ENCODE data around the gene SLC12A5. TPM values are rescaled to one million over a fixed set of nuclear protein-coding genes. Genes with fewer than 3 reads are reported as not detected.
A peak's percentile ranks its signal among the peaks of the same experiment; 100 is the strongest.
"Not testable (repeated sequence)": the region's sequence is repeated elsewhere in the genome, so short reads cannot be mapped to it uniquely, and the experiment has no call there.

Gene SLC12A5
- total RNA-seq, 1 donor from 2014 or later: 2.1 TPM

- peaks cover 24% of the 10 kb centered on the region for H3K27me3 Mint-ChIP-seq (ENCODE audit: low read depth)
- no peak for TF ChIP-seq CTCF (IDR thresholded peaks at IDR 0.05)
- H3K4me1 Mint-ChIP-seq (ENCODE audit: low read depth): peaks cover 7% of the 10 kb centered on the region
- H3K4me3 Mint-ChIP-seq (ENCODE audit: unreplicated experiment): no peak overlapping the region
- H3K9me3 Mint-ChIP-seq (ENCODE audit: low read depth): no peaks in the 10 kb centered on the region
- no peak for DNase-seq (ENCODE audit: low spot score)
- H3K27ac Mint-ChIP-seq (ENCODE audit: unreplicated experiment): no peak overlapping the region
- H3K36me3 Mint-ChIP-seq (ENCODE audit: low read depth): no peaks in the 10 kb centered on the region
Measured at GRCh38 chr20:45991616-45992015, 37.4 kb upstream of the SLC12A5 start.

DNA sequence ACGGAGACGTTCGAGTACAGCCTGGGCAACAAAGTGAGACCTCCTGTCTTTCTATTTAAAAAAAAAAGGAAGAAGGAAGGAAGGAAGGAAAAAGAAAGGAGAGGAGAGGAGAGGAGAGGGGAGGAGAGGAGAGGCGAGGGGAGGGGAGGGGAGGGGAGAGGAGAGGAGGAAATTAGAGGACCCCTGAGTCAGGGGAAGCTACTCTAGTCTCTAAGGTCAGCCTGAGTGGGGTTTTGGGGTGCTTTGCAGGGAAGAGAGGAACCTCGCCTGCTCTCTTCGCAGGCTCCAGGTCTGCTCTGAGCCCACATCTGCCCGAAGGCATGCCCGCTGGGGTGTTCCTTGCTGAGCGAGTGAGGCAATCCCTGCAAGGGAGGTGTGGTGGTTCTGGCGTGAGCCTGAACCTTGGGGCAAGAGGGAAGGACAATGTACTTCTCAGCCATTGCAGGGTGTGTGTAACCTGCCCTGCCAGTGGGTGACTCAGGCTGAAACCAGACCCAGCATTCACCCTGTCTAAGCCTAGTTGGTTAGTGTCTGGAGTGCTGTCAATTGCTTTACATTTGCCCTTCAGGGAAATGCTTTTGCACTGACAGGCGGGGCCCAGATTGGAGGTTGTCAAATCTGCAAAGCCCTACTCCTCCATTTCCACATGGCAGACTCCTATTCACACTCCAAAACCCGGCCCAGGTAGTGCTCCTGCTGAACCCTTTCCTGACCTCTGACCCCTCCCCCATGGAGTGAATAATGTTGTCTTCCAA, 35.6 kb upstream of the SLC12A5 start:
- TF ChIP-seq CTCF (IDR thresholded peaks at IDR 0.05): no peak
- peaks cover 7% of the 10 kb centered on the region for H3K4me1 Mint-ChIP-seq (ENCODE audit: low read depth)
- no peak overlapping the region for H3K4me3 Mint-ChIP-seq (ENCODE audit: unreplicated experiment)
- peak; percentile 59 for DNase-seq (ENCODE audit: low spot score)
- H3K27me3 Mint-ChIP-seq (ENCODE audit: low read depth): peaks cover 32% of the 10 kb centered on the region
- no peaks in the 10 kb centered on the region for H3K9me3 Mint-ChIP-seq (ENCODE audit: low read depth)
- H3K36me3 Mint-ChIP-seq (ENCODE audit: low read depth): no peaks in the 10 kb centered on the region
- no peak overlapping the region for H3K27ac Mint-ChIP-seq (ENCODE audit: unreplicated experiment)

- Mint-ChIP-seq H3K36me3 (ENCODE audit: low read depth) (no peaks in the 10 kb centered on the region), H3K4me3 (ENCODE audit: unreplicated experiment) (no peak overlapping the region), H3K27me3 (ENCODE audit: low read depth) (peaks cover 34% of the 10 kb centered on the region), H3K4me1 (ENCODE audit: low read depth) (peaks cover 7% of the 10 kb centered on the region), H3K27ac (ENCODE audit: unreplicated experiment) (no peak overlapping the region), H3K9me3 (ENCODE audit: low read depth) (no peaks in the 10 kb centered on the region)
- DNase-seq (ENCODE audit: low spot score): peak; percentile 37
- no peak for TF ChIP-seq CTCF (IDR thresholded peaks at IDR 0.05)
Measured at GRCh38 chr20:45994761-45995493, 34.1 kb upstream of the SLC12A5 start.

GRCh38 chr20:45995495-45996097, 33.4 kb upstream of the SLC12A5 start:
- H3K9me3 Mint-ChIP-seq (ENCODE audit: low read depth); H3K27ac Mint-ChIP-seq (ENCODE audit: unreplicated experiment); H3K4me3 Mint-ChIP-seq (ENCODE audit: unreplicated experiment); H3K4me1 Mint-ChIP-seq (ENCODE audit: low read depth); H3K36me3 Mint-ChIP-seq (ENCODE audit: low read depth); DNase-seq (ENCODE audit: low spot score): not testable (repeated sequence)
- peaks cover 37% of the 10 kb centered on the region for H3K27me3 Mint-ChIP-seq (ENCODE audit: low read depth)

- peak; percentile 3 for DNase-seq (ENCODE audit: low spot score)
- Mint-ChIP-seq H3K4me3 (ENCODE audit: unreplicated experiment) (no peak overlapping the region), H3K27me3 (ENCODE audit: low read depth) (peaks cover 39% of the 10 kb centered on the region), H3K36me3 (ENCODE audit: low read depth) (no peaks in the 10 kb centered on the region), H3K27ac (ENCODE audit: unreplicated experiment) (no peak overlapping the region), H3K4me1 (ENCODE audit: low read depth) (peaks cover 7% of the 10 kb centered on the region), H3K9me3 (ENCODE audit: low read depth) (no peaks in the 10 kb centered on the region)
- no peak for TF ChIP-seq CTCF (IDR thresholded peaks at IDR 0.05)
Measured at GRCh38 chr20:45997187-45997586, 31.8 kb upstream of the SLC12A5 start.

All from chondrocyte (in vitro differentiated cells).